NCI-H128 (cell line): ENCODE results near the gene EML4.
"Not testable (repeated sequence)": the region's sequence is repeated elsewhere in the genome, so short reads cannot be mapped to it uniquely, and the experiment has no call there.

Experiments used
- DNase-seq: peaks from one replicate; lab custom pipeline; 2025; ENCODE audit not compliant: unreplicated experiment; lab: John Stamatoyannopoulos, UW

Gene EML4

DNA sequence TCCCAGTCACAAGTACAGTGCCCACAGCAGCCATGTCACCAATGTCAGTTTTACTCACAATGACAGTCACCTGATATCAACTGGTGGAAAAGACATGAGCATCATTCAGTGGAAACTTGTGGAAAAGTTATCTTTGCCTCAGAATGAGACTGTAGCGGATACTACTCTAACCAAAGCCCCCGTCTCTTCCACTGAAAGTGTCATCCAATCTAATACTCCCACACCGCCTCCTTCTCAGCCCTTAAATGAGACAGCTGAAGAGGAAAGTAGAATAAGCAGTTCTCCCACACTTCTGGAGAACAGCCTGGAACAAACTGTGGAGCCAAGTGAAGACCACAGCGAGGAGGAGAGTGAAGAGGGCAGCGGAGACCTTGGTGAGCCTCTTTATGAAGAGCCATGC, 160.6 kb downstream of the EML4 start:
- no peak for DNase-seq

DNA sequence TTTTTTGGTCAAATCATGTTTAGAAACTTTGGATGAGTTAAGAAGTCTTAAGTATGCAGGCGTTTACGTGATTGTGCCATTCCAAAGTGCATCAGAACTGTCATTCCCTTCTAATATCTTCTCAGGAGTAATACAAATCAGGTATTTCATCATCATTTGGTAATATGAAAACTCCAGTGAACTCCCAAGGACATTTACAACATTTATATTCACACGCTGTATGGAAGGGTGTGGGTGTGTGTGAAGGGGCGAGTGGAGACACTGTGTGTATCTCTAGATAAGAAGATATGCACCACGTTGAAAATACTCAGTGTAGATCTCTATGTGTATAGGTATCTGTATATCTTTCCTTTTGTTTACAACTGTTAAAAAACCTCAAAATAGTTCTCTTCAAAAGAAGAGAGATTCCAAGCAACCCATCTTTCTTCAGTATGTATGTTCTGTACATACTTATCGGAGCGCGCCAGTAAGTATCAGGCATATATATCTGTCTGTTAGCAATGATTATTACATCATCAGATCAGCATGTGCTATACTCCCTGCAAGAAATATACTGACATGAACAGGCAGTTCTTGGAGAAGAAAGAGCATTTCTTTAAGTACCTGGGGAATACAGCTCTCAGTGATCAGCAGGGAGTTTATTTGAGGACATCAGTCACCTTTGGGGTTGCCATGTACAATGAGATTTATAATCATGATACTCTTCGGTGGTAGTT, 162.6 kb downstream of the EML4 start:
- DNase-seq: no peak

DNA sequence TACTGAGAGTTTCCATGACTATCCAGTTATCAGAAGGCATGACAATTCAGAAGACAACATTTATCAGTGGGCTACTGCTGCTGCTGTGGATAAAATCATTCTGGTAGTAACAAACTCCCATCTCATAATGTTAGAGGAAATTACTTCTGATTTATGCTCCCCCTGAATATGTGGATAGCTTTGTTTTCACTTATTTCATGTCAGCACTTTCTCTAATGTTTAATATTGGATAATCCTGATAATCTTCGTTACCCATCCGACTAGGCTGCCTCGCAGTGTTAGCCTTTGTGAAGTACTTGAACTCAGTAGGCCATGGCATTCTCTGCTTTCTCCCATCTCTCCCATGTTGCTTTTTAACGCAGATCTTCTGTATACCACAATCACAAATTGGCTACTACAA, 163.4 kb downstream of the EML4 start:
- DNase-seq: no peak

DNA sequence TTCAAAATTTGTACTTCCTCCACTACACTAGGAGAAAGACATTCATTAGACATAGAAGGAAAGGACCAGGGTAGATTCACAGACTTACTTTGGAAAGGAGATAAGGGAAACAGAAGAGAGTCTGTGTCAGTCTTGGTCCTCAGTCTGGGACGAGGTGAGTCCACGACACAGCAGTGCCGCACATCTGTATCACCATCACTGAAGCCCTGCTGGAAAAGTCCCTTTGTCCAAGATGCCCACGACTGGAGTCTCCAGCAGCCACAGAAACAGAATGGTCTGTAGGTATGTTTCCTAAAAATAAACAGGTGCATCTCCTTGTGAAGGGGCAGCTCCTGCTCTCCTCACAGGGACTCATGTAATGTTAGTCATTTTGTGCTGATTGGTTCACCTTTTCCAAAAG, 164.4 kb downstream of the EML4 start:
- no peak for DNase-seq

DNA sequence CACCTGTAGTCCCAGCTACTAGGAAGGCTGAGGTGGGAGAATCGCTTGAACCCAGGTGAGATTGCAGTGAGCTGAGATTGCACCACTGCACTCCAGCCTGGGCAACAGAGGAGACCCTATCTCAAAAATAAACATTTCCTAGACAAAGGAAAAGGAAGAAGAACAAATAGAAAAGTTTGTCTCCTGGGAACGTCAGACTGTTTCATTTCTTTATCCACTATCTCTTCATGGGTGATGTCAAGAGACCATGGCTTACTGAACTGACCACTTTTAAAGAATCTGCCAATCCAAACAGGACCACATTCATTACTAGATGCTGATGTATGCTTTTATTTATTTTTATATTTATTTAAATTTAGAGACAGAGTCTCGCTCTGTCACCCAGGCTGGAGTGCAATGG, 165.1 kb downstream of the EML4 start:
- no peak for DNase-seq

DNA sequence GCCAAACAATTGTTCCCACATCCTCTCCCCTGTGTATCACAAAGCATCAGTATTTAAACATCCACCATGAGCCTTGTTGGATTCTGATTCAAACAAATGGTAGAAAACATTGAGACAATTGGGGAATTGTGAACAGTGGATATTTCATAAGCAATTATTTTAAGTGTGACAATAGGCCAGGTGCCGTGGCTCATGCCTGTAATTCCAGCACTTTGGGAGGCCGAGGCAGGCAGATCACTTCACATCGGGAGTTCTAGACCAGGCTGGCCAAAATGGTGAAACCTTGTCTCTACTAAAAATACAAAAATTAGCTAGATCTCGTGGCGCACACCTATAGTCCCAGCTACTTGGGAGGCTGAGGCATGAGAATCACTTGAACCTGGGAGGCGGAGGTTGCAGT, 165.7 kb downstream of the EML4 start:
- not testable (repeated sequence) for DNase-seq

DNA sequence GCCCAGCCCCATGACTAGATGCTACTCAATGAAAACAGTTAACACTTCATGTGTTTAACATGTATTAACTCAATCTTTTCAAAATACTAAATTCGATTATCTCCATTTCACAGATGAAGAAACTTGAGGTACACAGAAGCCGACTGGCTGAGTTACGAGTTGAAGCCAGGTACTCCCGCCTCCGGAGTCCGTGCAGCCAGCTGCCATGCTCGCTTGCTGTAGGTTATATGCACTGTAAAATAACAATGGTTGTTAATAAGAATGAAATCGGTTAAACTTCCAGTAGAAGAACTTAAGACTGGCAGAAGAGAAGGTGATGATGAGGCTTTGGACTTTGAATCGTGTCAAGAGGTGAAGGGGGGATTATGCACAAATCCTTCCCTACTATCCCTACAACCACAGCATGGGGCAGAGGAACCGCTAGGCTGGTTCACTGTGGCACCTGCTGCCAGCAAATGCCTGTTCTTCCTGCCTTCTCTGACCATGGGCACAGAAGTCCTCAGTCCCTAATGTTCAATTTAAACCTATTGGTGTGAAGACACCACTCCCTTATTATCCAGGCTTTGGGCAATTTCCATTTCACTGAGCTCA, 166.5 kb downstream of the EML4 start:
- no peak for DNase-seq

DNA sequence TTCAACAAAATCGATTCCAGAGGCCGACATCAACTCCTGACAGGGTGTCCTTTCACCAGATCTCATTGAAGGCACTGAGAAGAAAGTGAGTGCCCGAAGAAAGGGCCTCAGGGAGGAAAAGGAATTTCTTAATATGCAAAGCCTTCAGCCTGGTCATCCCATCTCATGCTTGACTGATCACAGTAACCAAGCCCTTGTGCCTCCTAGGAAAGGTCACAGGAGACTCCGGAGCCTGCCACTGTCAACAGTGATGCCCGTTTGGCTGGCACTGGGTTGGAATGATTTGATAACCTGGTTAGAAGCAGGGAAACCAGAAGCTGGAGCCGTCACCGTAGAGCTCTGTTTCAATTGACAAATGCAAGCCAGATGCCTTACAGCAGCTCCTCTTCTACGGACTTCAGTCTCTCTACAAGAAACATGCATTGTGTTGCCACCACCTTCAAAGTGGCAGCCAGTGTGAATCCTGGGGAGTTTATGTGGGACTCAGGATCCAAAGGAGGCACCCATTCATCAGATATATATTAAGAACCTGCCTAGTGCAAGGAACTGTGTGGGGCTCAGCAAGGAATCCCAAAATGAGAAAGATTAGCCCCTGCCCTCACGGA, 167.3 kb downstream of the EML4 start:
- no peak for DNase-seq

DNA sequence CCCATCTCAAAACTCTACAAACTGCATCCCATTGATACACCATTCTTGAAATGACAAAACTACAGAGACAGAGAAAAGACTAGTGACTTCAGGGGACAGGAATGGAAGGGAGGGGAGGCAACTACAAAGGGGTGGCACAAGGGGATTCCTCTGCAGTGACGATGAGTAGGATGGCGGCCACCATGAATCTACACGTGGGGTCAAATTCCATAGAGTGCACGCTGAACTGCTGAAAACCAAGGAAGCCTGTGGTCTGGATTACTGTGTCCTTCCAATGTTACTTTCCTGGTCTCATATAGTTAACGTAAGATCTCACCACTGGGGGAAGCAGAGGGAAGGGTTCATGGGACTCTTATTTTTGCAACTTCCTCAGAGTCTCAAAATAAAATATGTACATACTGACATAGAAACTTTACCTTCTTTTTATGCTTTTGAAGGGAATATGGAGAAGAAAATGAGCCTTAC, 168.2 kb downstream of the EML4 start:
- no peak for DNase-seq

DNA sequence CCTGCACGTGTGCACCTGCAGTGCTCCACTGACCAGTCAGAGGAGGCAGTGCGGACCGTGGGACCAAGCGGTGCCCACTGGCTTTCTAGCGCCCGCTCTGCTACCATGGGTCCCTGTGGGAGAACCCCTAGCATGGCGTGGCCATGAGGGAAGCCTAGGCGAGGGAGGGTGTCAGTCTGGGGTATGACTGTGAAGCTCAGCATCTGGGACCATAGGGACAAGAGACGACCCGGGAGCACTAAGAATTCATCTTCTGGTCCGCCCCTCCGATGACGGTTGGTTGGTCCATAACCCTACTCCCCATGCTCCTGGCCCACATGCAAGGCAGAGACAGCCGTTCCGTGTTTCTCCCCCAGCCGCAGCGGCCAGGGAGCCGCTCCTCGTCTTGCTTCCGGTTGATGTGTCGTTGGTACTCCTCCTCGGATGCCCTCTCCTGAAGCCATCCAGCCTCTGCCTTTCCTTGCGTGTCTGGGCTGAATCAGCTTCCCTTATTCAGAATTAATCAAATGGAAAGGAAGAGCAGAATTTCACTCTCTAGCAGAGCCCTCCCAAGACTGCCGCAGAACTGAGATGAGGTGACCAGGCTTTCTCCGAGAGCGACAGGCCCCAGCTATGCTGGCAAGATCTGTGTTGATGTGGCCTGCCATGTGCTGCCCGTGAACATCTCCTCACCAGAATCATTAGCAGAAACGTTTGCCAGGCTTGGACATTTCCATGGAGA, 168.9 kb downstream of the EML4 start:
- DNase-seq: no peak

DNA sequence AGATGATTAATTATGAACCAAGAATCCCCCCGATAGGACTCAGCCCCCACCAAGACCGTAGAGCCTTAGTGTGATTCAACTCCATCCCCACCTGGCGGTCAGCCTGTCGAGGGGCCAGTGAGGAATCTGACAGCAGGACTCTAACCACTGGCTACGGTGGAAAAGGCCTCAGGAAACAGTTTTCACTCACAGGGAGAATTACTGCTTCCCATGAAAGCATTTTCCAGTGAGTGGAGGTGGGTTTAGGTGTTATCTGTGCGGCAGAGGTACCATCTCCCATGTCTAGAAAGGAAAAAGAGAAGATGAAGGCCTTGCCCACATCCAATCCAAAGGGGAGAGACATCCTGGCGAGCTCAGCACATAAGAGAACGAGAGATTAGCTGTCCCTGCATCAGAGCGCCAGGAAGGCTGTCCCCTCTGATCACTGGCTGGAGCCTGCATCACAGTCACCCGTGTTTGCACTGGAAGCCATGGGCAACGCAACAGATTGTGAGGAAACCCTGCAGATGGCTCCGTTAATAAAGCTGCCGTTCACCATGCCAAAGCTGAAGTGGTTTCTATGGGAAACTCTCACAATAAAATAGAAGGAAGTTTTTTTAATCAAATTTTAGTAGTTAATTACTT, 169.5 kb downstream of the EML4 start:
- DNase-seq: no peak

DNA sequence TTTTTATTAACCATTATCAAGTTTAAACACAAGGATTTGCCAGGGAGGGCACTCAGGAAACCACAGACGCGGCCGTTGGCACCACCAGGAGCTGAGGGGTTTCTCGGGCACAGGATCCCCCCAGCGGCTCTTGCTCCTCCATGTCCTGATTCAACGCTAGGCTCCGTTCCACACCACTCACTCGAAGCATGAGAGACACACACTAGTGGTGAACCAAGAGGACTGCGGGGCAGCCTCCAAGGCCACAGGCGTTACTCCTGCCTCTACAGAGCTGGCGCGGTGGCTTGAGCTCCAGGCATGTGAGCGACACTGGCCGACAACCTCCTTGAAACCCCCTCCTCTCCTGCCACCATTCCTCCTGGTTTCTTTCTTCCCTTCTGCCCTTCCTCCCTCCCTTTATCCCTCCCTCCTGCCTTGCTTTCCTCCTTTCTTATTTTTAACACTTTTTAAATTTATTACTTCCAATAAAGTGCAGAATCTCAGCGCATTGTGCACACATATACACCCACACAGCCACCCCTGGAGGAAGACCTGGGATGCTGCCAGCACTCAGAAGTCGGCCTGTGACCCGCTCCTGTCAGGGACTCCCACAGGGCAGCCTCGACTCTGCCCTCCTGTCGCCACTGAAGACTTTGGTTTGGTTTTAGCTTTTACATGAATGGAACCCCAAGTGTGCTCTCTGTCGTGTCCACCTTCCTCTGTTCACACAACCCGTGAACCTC, 170.2 kb downstream of the EML4 start:
- no peak for DNase-seq

DNA sequence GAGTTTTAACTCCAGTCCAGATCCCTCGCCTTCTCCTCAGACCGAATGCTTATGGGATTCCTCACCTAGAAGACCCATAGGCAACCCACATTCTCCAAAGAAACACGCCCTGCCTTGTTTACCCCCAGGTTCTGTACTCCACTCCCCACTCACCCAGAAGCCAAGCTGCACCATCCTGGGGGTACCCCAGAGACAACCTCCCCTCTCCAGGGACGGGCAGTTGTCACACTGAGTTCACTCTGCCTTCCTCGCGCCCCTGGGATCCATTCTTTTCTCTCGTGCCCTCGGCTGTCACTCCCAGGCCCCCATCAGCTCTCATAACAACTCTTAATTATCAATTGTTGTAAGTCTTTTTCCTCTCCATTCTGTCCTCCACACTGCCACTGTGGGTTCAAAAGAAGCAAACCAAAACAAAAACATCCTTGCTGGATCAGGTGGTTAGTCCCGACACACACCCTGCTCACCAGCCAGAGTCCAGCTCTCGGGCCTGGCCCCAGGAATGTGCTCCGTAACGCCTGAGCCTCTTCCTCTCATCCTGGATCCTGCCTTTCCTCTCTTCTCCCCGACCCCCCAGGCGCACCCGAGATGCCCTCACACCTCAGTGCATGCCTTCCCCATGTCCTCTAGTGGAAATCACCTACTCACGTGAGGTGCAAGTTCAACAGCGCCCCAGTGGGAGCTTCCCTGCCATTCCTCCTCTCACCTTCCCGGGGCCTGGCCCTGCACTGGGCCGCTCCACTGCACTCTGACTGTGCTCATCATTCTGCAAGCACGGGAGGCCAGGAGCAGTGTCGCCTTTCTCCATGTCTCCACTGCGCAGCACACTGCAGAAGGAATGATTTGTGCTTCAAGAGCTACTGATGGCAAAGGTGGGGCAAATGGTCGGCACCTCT, 171.1 kb downstream of the EML4 start:
- no peak for DNase-seq

DNA sequence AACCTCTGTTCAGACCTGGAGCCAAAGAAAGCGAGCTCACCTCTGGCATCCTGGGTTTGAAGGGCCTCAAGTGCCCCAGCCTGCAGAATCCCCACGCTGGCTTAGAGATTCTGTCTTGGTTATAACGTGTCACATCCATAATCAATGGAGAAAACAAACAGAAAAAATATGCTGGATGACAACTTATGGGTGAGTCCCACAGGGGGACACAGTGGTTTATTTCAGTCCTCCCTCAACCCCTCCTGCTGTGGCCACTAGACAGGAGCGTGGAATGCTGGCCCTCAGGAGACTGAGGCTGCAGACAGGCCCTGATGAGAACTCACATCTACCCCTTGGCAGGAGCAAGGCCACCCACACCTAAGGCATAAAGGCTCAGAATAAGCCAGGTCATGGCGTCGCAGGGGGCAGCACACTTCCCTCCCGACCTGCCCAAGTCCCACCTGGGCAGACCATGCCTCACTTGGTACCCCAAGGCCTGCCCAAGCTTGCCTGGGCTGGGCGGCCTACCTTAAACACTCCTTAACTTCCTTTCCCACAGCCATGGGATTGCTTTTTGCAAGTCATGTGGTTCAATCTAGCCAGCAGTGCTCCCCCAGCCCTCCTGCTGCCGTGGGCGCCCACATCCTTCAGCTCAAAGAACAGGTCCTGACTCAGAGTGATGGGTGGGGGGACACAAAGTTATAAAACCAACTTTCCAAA, 171.9 kb downstream of the EML4 start:
- DNase-seq: no peak

DNA sequence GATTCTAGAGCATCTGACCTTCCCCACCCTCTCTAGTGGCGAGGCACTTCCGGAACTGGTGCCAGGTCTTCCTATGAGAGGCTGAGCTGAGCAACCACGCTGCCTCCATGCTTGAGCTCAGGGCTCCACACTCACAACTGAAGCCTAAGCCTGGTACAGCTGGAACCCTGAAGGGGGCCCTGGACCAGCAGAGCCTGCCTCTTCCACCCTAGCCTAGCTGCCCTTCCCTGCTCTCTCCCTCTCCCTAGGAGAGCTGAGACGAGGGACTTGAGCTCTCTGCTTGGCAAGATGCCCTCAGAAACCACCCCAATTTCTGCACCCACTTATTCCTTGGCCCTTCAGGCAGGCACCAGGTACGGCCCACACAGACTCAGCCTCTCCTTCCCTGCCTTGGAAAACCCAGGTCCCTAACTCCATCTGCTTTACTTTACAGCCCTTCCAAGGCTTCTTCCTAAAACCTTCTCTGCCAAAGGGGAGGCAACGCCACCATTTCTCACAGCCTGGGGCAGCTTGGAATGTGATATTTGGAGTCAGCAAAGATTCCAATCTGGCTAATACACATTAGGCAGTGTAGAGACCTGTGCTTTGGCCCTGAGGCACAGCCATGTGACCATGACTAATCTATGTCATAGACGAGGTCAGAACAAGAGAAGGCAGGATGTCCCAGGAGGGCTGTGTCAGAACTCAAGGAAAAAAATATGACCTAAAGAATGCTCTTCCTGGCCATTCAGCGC, 173.1 kb downstream of the EML4 start:
- DNase-seq: no peak

DNA sequence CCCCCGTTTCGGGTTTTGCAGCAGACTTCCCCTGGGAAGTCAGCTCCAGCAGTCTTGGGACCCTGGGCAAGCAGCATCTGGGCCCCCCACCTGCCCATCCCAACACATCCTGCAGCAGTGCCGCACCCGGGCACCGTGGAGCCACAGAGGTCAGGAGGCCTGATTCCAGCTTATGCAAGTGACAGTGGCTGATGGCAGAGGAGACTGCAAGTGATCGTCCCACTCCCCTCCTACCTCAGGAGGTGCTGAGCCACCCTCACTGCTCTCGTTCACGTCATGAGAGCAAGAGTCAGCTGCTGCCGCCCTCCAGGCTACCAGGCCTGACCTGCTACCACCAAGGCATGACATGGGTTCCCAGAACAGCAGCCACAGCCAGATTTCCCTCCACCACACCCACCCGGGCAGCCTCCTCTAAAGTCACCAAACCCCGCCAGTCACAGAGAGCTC, 173.7 kb downstream of the EML4 start:
- no peak for DNase-seq

DNA sequence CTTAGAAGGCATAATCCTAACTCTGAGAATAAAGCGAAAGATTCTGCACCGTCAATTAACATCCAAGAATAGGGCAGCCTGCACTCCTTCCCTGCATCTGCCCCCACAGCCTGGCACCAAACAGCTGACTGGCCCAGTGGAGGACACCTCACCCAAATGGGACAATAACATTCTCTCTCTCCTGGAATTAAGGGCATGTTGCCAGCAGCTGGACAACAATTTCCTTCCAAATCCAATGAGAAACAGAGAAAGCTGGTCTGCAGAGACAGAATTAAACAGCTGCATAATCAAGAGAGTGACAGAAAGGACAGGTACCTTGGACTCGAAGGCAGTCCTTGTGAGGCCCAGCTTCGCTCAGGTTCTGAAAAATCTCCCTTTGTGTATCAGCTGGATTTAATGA, 176.8 kb downstream of the EML4 start:
- no peak for DNase-seq

DNA sequence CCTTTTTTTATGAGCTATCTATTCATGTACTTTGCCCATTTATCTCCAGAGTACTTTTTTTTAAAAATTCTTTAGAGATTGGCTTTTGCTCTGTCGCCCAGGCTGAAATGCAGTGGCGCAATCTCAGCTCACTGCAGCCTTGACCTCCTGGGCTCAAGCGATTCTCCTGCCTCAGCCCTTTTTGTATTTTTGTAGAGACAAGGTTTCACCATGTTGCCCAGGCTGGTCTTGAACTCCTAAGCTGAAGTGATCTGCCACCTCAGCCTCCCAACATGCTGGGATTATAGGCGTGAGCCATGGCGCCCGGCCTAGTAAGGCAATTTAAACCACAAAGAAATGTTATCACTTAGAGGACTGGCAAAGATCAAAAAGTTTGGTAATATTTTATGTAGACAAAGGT, 177.7 kb downstream of the EML4 start:
- not testable (repeated sequence) for DNase-seq
